IMR-90 (cell line): ENCODE results near the gene KICS2. TPM values are rescaled to one million over a fixed set of nuclear protein-coding genes. Genes with fewer than 3 reads are reported as not detected.
A peak's percentile ranks its signal among the peaks of the same experiment; 100 is the strongest.

Experiments used
- ATAC-seq: fragments of 200-7000 bp; cut with Tn5 transposase; 2 replicates; pipeline ENCODE4 v1.9.1; 2020; ENCODE audit warnings: low read depth, mild to moderate bottlenecking, moderate library complexity
- BruUV-seq: library from RNA; stranded (reverse); fragments of 400-500 nt; replicated peaks from 2 replicates; lab custom pipeline; 2021; lab: Mats Ljungman, UMichigan
- CTCF ChIA-PET: fragments of 300-600 bp; formaldehyde crosslinking; extraction: SDS; loops from one replicate; lab custom pipeline; 2021; ENCODE audit warnings: antibody characterized with exemption; lab: Yijun Ruan, JAX
- POLR2A ChIA-PET: fragments of 300-600 bp; sonication (Branson Sonifier 250); formaldehyde crosslinking; loops from one replicate; lab custom pipeline; 2022; ENCODE audit warnings: antibody characterized with exemption; ENCODE audit not compliant: unreplicated experiment; lab: Charles Lee
- DNase-seq: peaks from one replicate; pipeline ENCODE4 v3.0.0; 2013
- H2AFZ ChIP-seq: replicated peaks from 2 replicates; pipeline ENCODE3; 2013; ENCODE audit warnings: low read length, mild to moderate bottlenecking; ENCODE audit not compliant: poor library complexity
- H2AK5ac ChIP-seq: 2 replicates; pipeline ENCODE4 v1.6.1; 2013; ENCODE audit warnings: low read depth, low read length, inconsistent platforms
- H2AK9ac ChIP-seq: replicated peaks from 2 replicates; pipeline ENCODE3; 2013; ENCODE audit warnings: mild to moderate bottlenecking, low read depth, low read length, moderate library complexity; ENCODE audit not compliant: poor library complexity
- H2BK120ac ChIP-seq: 2 replicates; pipeline ENCODE4 v1.6.1; 2013; ENCODE audit warnings: low read depth, low read length, inconsistent platforms
- H2BK15ac ChIP-seq: 3 replicates; pipeline ENCODE4 v1.6.1; 2013; ENCODE audit warnings: low read depth, low read length, inconsistent platforms
- H2BK20ac ChIP-seq: 2 replicates; pipeline ENCODE4 v1.6.1; 2013; ENCODE audit warnings: low read depth, mild to moderate bottlenecking, inconsistent platforms, low read length, moderate library complexity
- H2BK5ac ChIP-seq: 2 replicates; pipeline ENCODE4 v1.6.1; 2013; ENCODE audit warnings: mild to moderate bottlenecking, low read depth, low read length, inconsistent platforms; ENCODE audit not compliant: poor library complexity, severe bottlenecking
- H3K14ac ChIP-seq: replicated peaks from 2 replicates; pipeline ENCODE4 v1.6.1; 2013; ENCODE audit warnings: low read depth, low read length, inconsistent platforms
- H3K18ac ChIP-seq: 2 replicates; pipeline ENCODE4 v1.6.1; 2013; ENCODE audit warnings: low read depth, low read length, control low read depth
- H3K23ac ChIP-seq: 2 replicates; pipeline ENCODE4 v1.6.1; 2013; ENCODE audit warnings: low read depth, low read length, inconsistent platforms
- H3K27ac ChIP-seq: 2 replicates; pipeline ENCODE4 v1.5.1; 2013; ENCODE audit warnings: mild to moderate bottlenecking, control low read depth, low read length; ENCODE audit not compliant: insufficient read depth
- H3K27me3 ChIP-seq: 2 replicates; pipeline ENCODE4 v1.6.1; 2013; ENCODE audit warnings: low read length; ENCODE audit not compliant: control insufficient read depth, insufficient read depth
- H3K36me3 ChIP-seq: 2 replicates; pipeline ENCODE4 v1.6.1; 2013; ENCODE audit warnings: low read length, mixed read lengths; ENCODE audit not compliant: control insufficient read depth, insufficient read depth
- H3K4ac ChIP-seq: 2 replicates; pipeline ENCODE4 v1.6.1; 2013; ENCODE audit warnings: low read depth, low read length, inconsistent platforms
- H3K4me1 ChIP-seq: 2 replicates; pipeline ENCODE4 v1.6.1; 2013; ENCODE audit warnings: low read length, mixed read lengths; ENCODE audit not compliant: control insufficient read depth, insufficient read depth
- H3K4me2 ChIP-seq: 2 replicates; pipeline ENCODE4 v1.6.1; 2013; ENCODE audit warnings: low read depth, mild to moderate bottlenecking, control low read depth, low read length, moderate library complexity
- H3K4me3 ChIP-seq: 2 replicates; pipeline ENCODE4 v1.5.1; 2013; ENCODE audit warnings: low read depth, mild to moderate bottlenecking, control low read depth, low read length, moderate library complexity; ENCODE audit not compliant: insufficient read depth
- H3K56ac ChIP-seq: 2 replicates; pipeline ENCODE4 v1.6.1; 2013; ENCODE audit warnings: low read length, inconsistent platforms; ENCODE audit not compliant: insufficient read depth; ENCODE audit errors: extremely low read depth
- H3K79me1 ChIP-seq, 2 experiments: 2 replicates each; pipeline ENCODE4 v1.6.1; 2013; ENCODE audit warnings: low read length in 2 of 2, inconsistent platforms in 1 of 2, low read depth in 1 of 2
- H3K9ac ChIP-seq: 2 replicates; pipeline ENCODE4 v1.6.1; 2013; ENCODE audit warnings: low read depth, low read length, control low read depth
- H3K9me1 ChIP-seq: 2 replicates; pipeline ENCODE4 v1.6.1; 2013; ENCODE audit warnings: low read length, inconsistent platforms; ENCODE audit not compliant: insufficient read depth
- H3K9me3 ChIP-seq: 2 replicates; pipeline ENCODE4 v1.6.1; 2013; ENCODE audit warnings: low read length; ENCODE audit not compliant: control insufficient read depth, insufficient read depth
- H4K20me1 ChIP-seq: 2 replicates; pipeline ENCODE4 v1.6.1; 2013; ENCODE audit warnings: low read length, inconsistent platforms; ENCODE audit not compliant: insufficient read depth
- H4K5ac ChIP-seq: 2 replicates; pipeline ENCODE4 v1.6.1; 2013; ENCODE audit warnings: mild to moderate bottlenecking, low read depth, low read length, control low read depth
- H4K8ac ChIP-seq, 2 experiments: 2 replicates each; pipeline ENCODE4 v1.6.1; 2013; ENCODE audit warnings: low read depth in 2 of 2, low read length in 2 of 2, control low read depth in 1 of 2, inconsistent platforms in 1 of 2
- H4K91ac ChIP-seq: 2 replicates; pipeline ENCODE4 v1.6.1; 2013; ENCODE audit warnings: low read depth, low read length, inconsistent platforms; ENCODE audit not compliant: insufficient read depth
- MAFK ChIP-seq: IDR thresholded peaks from 2 replicates; pipeline ENCODE4 v1.6.1; 2012; ENCODE audit warnings: low read depth, low read length, improper control_type of control experiment
- RAD21 ChIP-seq: IDR thresholded peaks from 2 replicates; pipeline ENCODE4 v1.6.1; 2012; ENCODE audit warnings: low read length, improper control_type of control experiment
- WGBS, 2 experiments: methylation state at CpG; one replicate each; pipeline versions ENCODE4 v1.1.5 to v1.1.7; 2013; ENCODE audit warnings: missing lambda C conversion rate in 2 of 2; ENCODE audit not compliant: insufficient read length in 1 of 2; ENCODE audit errors: extremely low coverage in 2 of 2; 5-methylcytosine and 5-hydroxymethylcytosine counted together
- dilution Hi-C: fragments of 300-500 bp; cut with HindIII; formaldehyde crosslinking; loops from one replicate; pipeline ENCODE4 v1.14.3; 2018; ENCODE audit warnings: low sequenced_read_pairs; ENCODE audit not compliant: unreplicated experiment
- in situ Hi-C: fragments of 300-500 bp; cut with MboI; formaldehyde crosslinking; loops from 3 replicates; pipeline ENCODE4 v1.14.3; 2019; ENCODE audit warnings: low sequenced_read_pairs, inconsistent platforms, mixed read lengths
- intact Hi-C: fragments of 100-400 bp; cut with micrococcal nuclease; formaldehyde crosslinking; loops from 2 replicates; pipeline ENCODE4 v1.10.0; 2022
- polyA plus RNA-seq, 3 experiments: library from polyadenylated mRNA; depleted of rRNA; stranded (reverse); fragments of >200 nt; gene quantifications; 2 replicates each; pipeline ENCODE4 v1.2.3, GENCODE V29; 2012; ENCODE audit warnings: low replicate concordance in 1 of 3
- total RNA-seq: library from RNA; depleted of rRNA; stranded (reverse); fragments of >200 nt; gene quantifications from 2 replicates; pipeline ENCODE4 v1.2.3, GENCODE V29; 2012

Gene KICS2
- total and polyA plus RNA-seq, 2 of the 4 experiments (the other 2 are of a cell fraction): 2.4 to 6.1 TPM

GRCh38 chr12:64187370-64187769 is 34.7 kb downstream of the KICS2 start:
- peak overlapping the region; percentile 99 for H2BK120ac ChIP-seq
- H3K23ac ChIP-seq: peak overlapping the region; percentile 88; the same call in 1 of the 2 replicates
- peaks cover 18% of the 10 kb centered on the region for H3K4me1 ChIP-seq
- ATAC-seq: peak; percentile 70
- H4K91ac ChIP-seq: peak overlapping the region; percentile 96
- ChIA-PET POLR2A (no interaction called here), CTCF (interaction anchor here (0.7 kb wide), 1 partner anchor 346 kb away, joined by 5 read pairs; no protein-coding TSS in a partner anchor)
- H2BK20ac ChIP-seq: peak overlapping the region; percentile 100
- no peak overlapping the region for H2AFZ ChIP-seq
- TF ChIP-seq MAFK (peak; percentile 83), RAD21 (no peak)
- peak overlapping the region; percentile 99 for H2BK15ac ChIP-seq
- peak overlapping the region; percentile 99 for H2BK5ac ChIP-seq
- no CpG with 5 or more reads among the region's 3 CpGs for WGBS, 2 experiments
- in situ Hi-C loops (no loop called here), intact Hi-C loops (loop anchor here (5.0 to 10.0 kb wide), 2 partner anchors 173 to 215 kb away; partner anchors contain the start of gene XPOT), dilution Hi-C loops (no loop called here)
- no peaks in the 10 kb centered on the region for H3K9me3 ChIP-seq
- peak overlapping the region; percentile 97 for H3K4ac ChIP-seq
- peak overlapping the region; percentile 47 for H3K4me2 ChIP-seq
- H4K5ac ChIP-seq: peak overlapping the region; percentile 87
- H3K79me1 ChIP-seq: peaks cover 0 to 19% of the 10 kb centered on the region in 2 experiments; a peak in 2 of 4 replicates
- peak overlapping the region; percentile 90 for H3K18ac ChIP-seq
- H3K36me3 ChIP-seq: no peaks in the 10 kb centered on the region
- H3K56ac ChIP-seq: peak overlapping the region; percentile 96
- H3K9ac ChIP-seq: peak overlapping the region; percentile 49; the same call in 1 of the 2 replicates
- H3K27me3 ChIP-seq: no peaks in the 10 kb centered on the region
- H2AK5ac ChIP-seq: peak overlapping the region; percentile 100
- H2AK9ac ChIP-seq: peak overlapping the region; percentile 13
- H3K9me1 ChIP-seq: peaks cover 10% of the 10 kb centered on the region
- no peaks in the 10 kb centered on the region for H4K20me1 ChIP-seq
- no TSS peak for BruUV-seq
- peak overlapping the region; percentile 96 to 98 for H4K8ac ChIP-seq
- H3K4me3 ChIP-seq: no peak overlapping the region
- peak; percentile 74 for DNase-seq
- H3K14ac ChIP-seq: peak overlapping the region; percentile 96
- H3K27ac ChIP-seq: peak overlapping the region; percentile 100
